HG03342 (cell line): ENCODE results near the gene CDK3.

ENCODE experiments used
- ATAC-seq: cut with Tn5 transposase; IDR thresholded peaks from one replicate; pipeline ENCODE4 v1.9.1; 2021; ENCODE audit warnings: mild to moderate bottlenecking, moderate library complexity; ENCODE audit not compliant: unreplicated experiment

The CDK3 gene

DNA sequence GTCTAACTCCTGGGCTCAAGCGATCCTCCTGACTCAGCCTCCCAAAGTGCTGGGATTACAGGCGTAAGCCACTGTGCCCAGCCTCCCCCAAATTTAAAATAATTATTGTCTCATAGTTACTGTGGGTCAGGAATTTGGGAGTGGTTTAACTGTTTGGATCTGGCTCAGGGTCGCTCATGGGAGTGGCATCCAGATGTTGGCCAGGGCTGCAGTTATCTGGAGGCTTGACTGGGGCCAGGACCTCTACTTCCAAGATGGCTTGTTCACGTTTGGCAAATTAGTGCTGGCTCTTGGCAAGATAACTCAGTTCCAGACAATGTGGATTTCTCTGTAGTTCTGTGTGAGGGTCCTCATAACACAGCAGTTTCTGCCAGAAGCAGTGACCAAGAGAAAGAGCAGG, 13.6 kb upstream of the CDK3 start:
- no peak for ATAC-seq

DNA sequence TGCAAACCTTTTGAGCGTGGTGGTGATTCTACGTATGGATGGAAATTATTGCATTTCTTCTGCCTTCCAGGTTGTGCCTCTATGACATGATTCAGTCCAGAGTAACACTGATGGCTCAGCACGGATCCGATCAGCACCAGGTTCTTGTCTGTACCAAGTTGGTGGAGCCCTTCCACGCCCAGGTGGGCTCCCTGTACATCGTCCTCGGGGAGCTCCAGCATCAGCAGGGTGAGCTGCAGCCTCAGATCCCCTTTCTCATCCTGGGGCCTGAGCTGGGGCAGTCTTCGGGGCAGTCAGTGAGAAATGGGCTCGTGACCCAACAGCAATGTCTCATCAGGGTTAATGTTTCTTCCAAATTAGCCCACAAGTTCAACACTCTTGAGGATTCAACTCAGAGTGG, 9.3 kb upstream of the CDK3 start:
- ATAC-seq, result no peak

DNA sequence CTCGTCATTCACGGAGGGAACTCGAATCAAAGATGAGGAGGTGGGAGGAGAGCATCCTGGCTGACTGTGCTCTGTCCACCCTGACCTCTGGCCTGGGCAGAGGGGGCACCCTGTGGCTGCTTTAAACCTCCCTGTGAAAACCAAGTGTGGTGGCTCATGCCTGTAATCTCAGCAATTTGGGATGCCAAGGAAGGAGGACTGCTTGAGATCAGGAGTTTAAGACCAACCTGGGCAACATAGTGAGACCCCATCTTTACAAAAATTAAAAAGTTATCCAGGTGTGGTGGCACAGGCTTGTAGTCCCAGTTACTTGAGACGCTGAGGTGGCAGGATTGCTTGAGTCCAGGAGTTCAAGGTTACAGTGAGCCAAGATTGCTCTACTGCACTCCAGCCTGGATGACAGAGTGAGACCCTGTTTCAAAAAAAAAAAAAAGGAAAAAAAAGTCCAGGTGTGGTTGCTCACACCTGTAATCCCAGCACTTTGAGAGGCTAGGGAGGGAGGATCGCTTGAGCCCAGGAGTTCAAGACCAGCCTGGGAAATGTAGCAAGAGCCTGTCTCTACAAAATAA, 5.8 kb upstream of the CDK3 start:
- no peak for ATAC-seq

DNA sequence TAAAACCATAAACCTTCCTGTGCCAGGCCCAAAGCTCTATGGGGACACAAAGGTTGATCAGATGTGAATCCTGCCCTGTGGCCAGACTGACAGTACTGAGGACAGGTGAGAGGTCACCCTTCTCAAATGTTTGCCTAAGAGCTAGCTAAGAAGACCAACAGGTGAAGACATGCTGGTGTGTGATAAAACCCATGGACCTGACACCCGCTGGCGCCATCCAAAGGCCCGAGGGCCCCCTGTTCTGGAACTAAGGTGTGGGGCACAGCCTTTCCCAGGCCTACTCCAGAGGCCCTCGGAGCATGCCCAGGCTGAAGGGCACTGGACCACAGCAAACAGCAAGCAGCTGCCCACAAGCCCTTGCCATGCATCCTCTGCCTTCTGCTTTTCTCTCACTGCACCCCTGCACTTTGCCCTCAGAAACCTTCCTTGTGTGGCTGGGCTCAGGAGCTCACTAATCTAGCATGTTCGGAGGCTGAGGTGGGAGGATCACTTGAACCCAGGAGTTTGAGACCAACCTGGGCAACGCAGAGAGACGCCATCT, 5.2 kb upstream of the CDK3 start:
- ATAC-seq, result no peak

DNA sequence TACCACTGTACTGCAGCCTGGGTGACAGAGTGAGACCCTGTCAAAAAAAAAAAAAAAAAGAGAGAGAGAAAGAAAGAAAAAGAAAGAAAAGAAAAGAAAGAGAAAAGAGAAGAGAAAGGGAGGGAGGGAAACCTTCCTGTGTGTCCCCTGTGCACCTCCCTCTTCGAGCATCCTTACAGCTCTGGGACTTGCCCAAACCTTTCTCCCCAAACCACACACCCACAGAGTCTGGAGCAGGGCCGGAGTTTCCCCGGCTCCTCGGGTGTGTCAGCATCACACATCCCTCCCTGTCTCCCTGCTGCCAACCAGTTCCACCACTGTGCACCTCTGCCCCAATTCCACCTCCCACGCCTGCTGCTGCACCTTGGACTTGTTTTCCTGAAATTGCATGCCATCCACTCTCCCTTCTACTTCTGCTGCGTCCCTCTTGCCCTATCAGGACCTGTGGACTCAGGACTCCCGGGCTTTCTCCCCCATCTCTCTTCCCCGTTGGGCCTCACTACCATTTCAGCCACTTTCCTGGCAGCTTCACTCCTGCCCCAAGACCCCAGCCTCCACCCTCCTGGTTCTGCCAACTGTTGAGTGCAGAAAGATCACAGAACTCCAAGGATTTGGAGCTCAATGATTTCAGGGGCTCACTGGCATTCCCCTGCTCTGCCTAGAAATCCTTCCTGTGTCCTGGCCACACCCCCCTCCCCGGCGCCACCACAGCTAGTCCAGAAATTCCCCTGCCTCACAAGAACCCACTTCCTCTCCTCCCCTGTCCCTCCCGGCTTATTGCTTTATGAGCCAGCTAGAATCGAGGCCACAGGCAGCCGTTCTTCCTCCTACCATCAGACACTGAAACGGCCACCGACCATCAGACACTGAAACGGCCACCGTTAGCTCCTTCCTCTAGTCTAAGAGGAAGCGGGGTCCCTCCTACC, 3.7 kb upstream of the CDK3 start:
- no peak for ATAC-seq

DNA sequence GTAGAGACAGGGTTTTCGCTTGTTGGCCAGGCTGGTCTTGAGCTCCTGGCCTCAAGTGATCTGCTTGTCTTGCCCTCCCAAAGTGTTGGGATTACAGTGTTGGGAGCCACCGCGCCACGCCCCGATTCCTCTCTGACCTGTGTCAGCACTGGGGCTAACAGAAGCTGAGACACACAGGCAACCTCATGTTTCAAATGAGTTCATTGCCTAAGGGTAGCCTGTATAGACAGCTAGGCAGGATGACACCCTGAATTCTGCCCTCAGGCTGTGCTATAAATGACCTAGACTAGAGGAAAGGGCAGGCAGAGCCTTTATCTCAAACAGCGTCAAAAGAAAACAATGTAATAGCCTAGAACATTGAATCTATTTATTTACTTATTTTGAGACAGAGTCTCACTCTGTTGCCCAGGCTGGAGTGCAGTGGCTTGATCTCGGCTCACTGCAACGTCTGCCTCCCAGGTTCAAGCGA, 2.3 kb upstream of the CDK3 start:
- no peak for ATAC-seq

DNA sequence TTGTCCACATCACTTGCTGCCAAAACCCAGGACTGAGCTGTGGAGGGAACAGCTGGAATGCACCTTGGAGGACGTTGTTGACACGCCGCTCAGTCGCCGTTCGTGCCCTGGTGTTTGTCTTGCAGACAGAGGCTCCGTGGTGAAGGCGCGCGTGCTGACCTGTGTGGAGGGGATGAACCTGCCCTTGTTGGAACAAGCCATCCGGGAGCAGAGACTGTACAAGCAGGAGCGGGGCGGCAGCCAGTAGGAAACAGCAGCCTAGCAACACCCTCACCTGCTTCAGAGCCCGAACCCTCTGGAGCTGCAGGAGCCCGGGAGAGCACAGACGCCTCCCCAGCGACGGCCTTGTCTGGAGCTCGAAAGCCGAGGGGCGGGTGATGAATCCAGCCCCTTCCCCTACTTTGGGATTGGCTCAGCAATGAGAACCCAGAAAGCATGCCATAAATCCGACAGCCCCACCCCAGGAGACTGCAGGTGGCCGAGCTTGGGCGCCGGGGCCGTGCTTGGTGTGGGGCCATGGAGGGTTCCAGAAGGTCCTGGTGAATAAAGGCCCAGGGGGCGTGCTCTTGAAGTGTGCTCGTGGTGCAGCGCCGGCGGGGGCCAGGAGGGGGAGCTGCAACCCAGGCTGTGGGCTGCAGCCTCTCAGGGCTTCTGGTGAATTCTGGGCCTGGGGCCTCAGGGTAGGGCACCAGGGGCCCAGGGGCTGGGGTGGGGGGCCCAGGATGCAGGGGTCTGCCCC, 470 bp upstream of the CDK3 start:
- no peak for ATAC-seq

DNA sequence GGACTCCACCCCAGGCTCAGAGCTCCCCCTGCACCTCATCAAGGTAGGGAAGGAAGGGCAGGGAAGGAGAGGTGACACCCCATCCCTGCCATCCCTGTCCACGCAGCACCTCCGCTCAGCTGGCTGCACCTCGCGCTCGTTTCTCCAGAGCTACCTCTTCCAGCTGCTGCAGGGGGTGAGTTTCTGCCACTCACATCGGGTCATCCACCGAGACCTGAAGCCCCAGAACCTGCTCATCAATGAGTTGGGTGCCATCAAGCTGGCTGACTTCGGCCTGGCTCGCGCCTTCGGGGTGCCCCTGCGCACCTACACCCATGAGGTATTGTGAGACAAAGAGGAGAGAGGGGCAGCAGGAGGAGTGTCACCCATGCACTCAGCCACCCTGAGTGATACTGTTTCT, 1.4 kb downstream of the CDK3 start:
- ATAC-seq, result no peak

DNA sequence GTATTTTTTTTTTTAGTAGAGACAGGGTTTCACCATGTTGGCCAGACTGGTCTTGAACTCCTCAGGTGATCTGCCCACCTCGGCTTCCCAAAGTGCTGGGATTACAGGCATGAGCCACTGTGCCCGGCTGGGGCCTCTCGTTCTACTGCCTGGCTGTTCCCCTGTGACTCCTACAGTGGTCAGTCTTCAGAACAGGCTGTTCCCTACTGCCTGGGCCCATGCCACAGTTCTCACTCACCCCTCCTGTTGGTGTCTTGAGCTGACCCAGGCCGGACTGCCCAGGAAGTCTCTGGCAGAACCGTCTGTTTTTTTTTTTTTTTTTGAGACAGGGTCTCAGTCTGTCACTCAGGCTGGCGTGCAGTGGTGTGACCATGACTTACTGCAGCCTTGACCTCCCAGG, 3.3 kb downstream of the CDK3 start:
- ATAC-seq, result no peak

DNA sequence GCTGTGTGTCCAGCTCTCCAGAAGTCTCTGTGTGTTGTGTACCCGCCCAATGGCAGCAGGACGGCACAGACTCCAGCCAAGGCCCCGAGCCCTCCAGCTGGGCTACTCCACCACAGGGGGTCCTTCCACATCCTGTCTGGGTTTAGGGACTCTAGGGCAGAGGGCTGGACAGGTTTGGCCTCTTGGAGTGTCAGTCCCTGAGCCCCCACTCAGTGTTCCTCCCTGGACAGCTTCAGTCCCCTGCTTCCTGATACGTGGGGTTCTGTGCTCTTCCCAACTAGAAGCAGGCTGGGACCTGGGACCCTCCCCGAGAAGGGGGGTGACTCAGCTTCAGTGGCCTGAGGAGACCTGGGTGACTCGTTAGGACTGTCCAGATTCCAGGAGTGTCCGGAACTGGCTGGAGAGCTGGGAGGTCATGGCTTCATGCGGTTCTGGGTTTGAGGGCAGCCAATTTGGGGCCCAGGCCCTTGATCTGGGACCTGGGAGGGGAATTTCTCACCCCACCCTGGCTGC, 4.2 kb downstream of the CDK3 start:
- no peak for ATAC-seq

DNA sequence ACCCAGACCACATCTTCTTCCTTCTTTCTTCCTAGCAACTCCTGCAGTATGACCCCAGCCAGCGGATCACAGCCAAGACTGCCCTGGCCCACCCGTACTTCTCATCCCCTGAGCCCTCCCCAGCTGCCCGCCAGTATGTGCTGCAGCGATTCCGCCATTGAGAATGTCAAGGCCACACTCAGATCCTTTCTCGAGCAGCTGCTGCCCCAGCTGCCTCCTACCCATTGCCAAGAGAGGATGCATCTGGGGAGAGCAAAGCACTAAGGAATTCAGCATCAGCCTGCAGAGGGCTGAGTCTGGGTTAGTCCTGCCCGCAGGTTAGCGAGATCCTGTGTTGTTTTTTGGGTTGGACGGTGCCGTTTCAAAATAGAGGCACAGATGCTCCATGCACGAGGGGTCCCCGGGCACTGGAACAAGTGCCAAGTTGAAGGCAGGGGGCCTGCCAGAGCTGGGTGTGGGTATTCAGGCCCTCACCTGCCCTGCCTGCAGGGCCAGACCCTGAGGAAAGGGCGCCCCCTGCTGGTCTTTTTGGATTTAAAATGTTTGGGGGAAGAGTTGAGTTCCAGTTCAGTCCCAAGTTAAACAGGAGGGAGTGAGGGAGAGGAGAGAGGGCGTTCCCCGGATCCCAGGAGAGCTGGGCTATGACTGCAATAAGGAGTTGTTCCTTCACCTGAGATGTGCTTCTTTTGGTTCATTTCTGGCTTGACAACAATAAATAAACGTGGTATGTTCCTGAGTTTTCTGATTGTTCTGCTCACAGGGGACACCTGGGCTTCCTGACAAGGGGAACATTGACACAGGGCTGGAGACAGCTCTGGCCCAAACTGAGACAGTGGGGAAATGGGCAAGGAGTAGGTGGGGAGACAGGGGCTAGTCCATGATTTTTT, 4.9 kb downstream of the CDK3 start:
- no peak for ATAC-seq

DNA sequence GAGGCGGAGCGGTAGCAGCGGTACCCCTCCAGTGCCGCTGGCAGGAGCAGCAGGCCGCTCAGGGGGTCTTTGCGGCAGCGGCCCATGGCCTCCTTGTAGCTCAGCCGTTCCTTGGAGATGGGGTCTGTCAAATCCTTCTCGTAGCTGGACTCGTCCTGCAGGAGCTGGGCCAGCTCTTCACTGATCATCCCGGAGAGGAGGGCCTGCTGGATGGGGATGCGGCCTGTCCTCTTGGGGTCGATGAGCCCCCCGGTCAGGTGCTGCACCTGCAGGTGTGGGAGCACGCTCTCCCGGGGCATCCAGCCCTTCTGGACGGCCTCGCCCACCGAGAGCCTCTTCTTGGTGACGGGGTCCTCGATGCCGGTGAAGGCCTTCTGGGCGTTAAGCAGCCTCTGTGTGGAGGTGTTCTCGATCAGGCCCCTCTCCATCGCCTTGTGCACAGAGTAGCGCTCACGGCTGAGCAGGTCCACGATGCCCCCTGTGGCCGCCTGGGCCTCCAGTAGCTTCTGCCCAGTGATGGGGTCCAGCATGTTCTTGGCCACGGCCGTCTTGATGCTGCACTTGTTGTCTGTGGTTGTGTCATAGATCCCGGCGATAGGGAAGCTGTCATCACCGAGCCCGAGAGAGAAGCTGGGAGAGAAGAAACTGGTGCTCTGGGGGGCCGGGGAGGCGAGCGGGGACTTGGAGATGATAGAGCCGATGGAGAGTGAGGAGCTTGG, 6.6 kb downstream of the CDK3 start:
- ATAC-seq, result no peak

DNA sequence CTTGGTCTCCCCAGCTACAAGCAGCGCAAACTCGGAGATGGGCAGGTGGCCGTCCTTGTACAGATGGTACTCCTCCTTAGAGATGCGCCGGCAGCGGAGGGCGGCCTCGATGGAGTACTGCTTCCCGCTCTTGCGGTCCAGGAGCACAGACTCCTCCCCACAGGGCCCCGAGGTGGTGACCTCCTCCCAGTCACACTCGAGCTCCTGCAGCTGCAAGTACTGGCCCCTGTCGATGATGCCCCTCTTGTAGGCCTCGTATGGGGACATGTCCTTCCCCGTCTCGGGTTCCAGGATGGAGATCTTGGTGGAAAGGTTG, 7.2 kb downstream of the CDK3 start:
- ATAC-seq, result no peak

DNA sequence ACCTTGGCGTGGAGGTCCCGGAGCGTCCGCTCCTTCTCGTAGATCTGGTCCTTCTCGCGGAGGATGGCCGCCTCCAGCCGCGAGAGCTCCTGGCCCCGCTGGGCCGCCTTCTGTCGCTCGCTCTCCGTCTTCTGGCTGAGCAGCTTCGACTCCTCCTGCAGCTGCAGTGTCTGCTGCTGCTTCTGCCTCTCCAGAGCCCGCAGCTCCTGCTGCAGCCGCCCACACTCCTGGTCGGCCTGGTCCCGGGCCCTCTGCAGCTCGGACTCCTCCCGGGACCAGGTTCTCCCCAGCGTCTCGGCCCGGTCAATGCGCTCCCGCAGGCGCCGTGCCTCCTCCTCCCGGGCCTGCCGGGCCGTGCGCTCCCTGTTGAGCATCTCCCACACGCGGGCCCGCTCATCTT, 7.6 kb downstream of the CDK3 start:
- ATAC-seq, result no peak

DNA sequence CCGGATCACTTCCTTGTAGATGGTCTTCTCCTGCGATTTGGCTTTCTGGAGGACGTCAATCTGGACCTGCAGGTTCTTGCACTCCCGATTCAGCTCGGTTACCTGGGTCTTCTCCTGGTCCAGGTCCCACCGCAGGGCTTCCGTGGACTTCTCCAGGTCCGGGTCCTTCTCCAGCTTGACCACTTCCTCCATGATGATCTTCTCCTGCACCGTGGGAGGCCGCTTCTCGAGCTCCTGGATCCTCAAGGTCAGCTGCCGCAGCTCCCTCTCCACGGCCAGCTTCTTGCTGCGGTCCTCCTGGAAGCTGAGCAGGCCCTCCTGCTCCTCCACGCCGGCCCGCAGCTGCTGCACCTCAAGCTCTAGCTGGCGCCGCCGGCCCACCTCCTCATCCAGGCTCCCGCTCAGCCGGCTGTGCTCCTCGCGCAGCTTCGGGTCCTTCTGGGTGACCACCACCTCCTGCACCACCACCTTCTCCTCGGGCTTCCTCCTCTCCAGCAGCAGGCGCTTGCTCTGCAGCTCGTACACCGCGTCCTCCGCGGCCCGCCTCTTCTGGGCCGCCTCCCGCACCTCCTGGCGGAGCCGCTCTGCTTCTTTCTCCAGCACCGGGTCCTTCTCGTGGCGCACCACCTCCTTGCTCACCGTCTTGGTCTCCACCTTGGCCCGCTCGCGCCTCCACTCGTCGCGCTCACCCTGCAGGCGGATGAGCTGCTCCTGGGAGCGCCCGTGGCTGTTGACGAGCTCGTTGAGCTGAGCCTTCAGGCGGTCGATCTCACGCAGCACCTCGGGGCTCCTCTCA, 8.2 kb downstream of the CDK3 start:
- no peak for ATAC-seq

DNA sequence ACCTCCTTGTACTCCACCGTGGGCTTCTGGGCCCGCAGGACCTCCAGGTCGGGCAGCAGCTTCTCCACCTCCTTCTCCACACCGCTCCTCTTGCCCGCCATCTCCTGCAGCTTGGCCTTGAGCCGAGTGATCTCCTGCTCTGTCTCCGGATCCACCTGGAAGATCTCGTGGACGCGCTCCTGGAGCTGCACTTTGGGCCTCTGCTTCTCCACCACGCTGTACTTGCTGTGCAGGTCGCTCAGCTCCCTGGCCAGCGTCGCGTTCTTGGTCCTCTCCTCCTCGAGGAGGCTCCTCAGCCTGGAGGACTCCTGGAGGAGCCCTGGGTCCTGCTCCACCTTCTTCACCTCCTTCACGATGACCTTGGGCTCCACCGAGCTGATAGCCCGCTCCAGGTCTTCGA, 8.8 kb downstream of the CDK3 start:
- ATAC-seq, result no peak

DNA sequence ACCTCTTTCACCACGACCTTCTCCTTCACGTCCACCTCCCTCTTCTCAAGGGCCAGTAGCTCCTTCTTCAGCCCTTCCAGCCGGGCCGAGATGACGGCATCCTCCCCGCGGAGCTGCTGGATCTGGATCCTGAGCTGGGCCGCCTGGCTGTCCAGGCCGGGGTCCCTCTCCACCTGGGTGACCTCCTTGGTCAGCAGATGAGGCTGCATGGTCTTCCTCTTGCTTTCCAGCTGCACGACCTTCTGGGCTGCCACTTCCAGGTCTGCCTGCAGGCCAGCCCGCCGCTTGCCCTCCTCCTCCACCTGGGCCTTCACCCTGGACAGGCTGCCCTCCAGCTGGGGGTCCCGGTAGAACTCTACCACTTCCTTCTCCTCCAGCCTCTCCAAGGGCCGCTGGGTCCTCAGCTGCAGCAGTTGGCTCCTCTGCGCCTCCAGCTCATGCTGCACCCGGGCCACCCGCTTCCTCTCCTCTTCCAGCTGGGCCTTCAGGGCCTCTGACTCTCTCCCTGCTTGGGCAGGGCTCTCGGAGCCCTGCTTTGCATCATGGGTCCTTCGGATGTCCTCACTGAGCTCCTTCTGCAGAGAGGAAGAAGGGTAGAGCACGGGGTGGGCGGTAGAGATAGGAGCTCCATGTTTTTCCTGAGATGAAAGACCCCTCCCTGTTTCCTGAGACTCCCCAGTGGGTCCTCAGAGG, 9.5 kb downstream of the CDK3 start:
- ATAC-seq, result no peak

DNA sequence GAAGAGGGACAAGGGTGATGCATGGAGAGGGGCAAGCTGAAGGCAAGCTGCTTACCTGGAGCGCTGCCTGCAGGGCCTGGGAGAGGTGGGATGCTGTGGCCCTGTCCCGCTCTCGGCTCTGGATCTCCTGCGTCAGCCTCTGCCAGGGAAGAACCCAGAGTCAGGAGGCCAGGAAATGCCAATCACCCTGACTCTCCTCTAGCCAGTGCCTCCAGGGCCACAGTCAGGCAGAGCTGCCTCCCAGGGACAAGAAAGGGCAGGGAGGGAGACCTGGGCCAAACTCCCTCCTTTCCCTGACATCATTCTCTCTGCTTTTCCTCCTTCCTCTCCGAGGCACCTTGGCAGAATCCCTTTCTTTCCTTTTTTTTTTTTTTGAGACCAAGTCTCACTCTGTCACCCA, 11.3 kb downstream of the CDK3 start:
- no peak for ATAC-seq
